NT2/D1 (cell line): ENCODE measurements around the gene MBNL2.

Experiments used
- SUZ12 ChIP-seq: IDR thresholded peaks from 2 replicates; pipeline ENCODE4 v1.6.1; 2011; ENCODE audit not compliant: insufficient read length, insufficient read depth; ENCODE audit errors: extremely low read depth
- YY1 ChIP-seq: IDR thresholded peaks from 2 replicates; pipeline ENCODE4 v1.6.1; 2011; ENCODE audit not compliant: insufficient read length, insufficient read depth
- ZNF274 ChIP-seq: IDR thresholded peaks from 2 replicates; pipeline ENCODE4 v1.6.1; 2011; ENCODE audit warnings: mild to moderate bottlenecking, low read depth, low read length

GRCh38 chr13:97233499-97233898 lies 11.4 kb downstream of the MBNL2 start:
- no peak for TF ChIP-seq SUZ12
- TF ChIP-seq YY1: no peak
- no peak for TF ChIP-seq ZNF274
